IMR-90 (cell line): ENCODE measurements around the gene HIVEP3. TPM values are rescaled to one million over a fixed set of nuclear protein-coding genes. Genes with fewer than 3 reads are reported as not detected.

Source experiments
- ATAC-seq: fragments of 200-7000 bp; cut with Tn5 transposase; 2 replicates; pipeline ENCODE4 v1.9.1; 2020; ENCODE audit warnings: low read depth, mild to moderate bottlenecking, moderate library complexity
- BruUV-seq: library from RNA; stranded (reverse); fragments of 400-500 nt; replicated peaks from 2 replicates; lab custom pipeline; 2021; lab: Mats Ljungman, UMichigan
- CTCF ChIA-PET: fragments of 300-600 bp; formaldehyde crosslinking; extraction: SDS; loops from one replicate; lab custom pipeline; 2021; ENCODE audit warnings: antibody characterized with exemption; lab: Yijun Ruan, JAX
- POLR2A ChIA-PET: fragments of 300-600 bp; sonication (Branson Sonifier 250); formaldehyde crosslinking; loops from one replicate; lab custom pipeline; 2022; ENCODE audit warnings: antibody characterized with exemption; ENCODE audit not compliant: unreplicated experiment; lab: Charles Lee
- DNase-seq: peaks from one replicate; pipeline ENCODE4 v3.0.0; 2013
- H2AFZ ChIP-seq: replicated peaks from 2 replicates; pipeline ENCODE3; 2013; ENCODE audit warnings: low read length, mild to moderate bottlenecking; ENCODE audit not compliant: poor library complexity
- H2AK5ac ChIP-seq: 2 replicates; pipeline ENCODE4 v1.6.1; 2013; ENCODE audit warnings: low read depth, low read length, inconsistent platforms
- H2AK9ac ChIP-seq: replicated peaks from 2 replicates; pipeline ENCODE3; 2013; ENCODE audit warnings: mild to moderate bottlenecking, low read depth, low read length, moderate library complexity; ENCODE audit not compliant: poor library complexity
- H2BK120ac ChIP-seq: 2 replicates; pipeline ENCODE4 v1.6.1; 2013; ENCODE audit warnings: low read depth, low read length, inconsistent platforms
- H2BK15ac ChIP-seq: 3 replicates; pipeline ENCODE4 v1.6.1; 2013; ENCODE audit warnings: low read depth, low read length, inconsistent platforms
- H2BK20ac ChIP-seq: 2 replicates; pipeline ENCODE4 v1.6.1; 2013; ENCODE audit warnings: low read depth, mild to moderate bottlenecking, inconsistent platforms, low read length, moderate library complexity
- H2BK5ac ChIP-seq: 2 replicates; pipeline ENCODE4 v1.6.1; 2013; ENCODE audit warnings: mild to moderate bottlenecking, low read depth, low read length, inconsistent platforms; ENCODE audit not compliant: poor library complexity, severe bottlenecking
- H3K14ac ChIP-seq: replicated peaks from 2 replicates; pipeline ENCODE4 v1.6.1; 2013; ENCODE audit warnings: low read depth, low read length, inconsistent platforms
- H3K18ac ChIP-seq: 2 replicates; pipeline ENCODE4 v1.6.1; 2013; ENCODE audit warnings: low read depth, low read length, control low read depth
- H3K23ac ChIP-seq: 2 replicates; pipeline ENCODE4 v1.6.1; 2013; ENCODE audit warnings: low read depth, low read length, inconsistent platforms
- H3K27ac ChIP-seq: 2 replicates; pipeline ENCODE4 v1.5.1; 2013; ENCODE audit warnings: mild to moderate bottlenecking, control low read depth, low read length; ENCODE audit not compliant: insufficient read depth
- H3K27me3 ChIP-seq: 2 replicates; pipeline ENCODE4 v1.6.1; 2013; ENCODE audit warnings: low read length; ENCODE audit not compliant: control insufficient read depth, insufficient read depth
- H3K36me3 ChIP-seq: 2 replicates; pipeline ENCODE4 v1.6.1; 2013; ENCODE audit warnings: low read length, mixed read lengths; ENCODE audit not compliant: control insufficient read depth, insufficient read depth
- H3K4ac ChIP-seq: 2 replicates; pipeline ENCODE4 v1.6.1; 2013; ENCODE audit warnings: low read depth, low read length, inconsistent platforms
- H3K4me1 ChIP-seq: 2 replicates; pipeline ENCODE4 v1.6.1; 2013; ENCODE audit warnings: low read length, mixed read lengths; ENCODE audit not compliant: control insufficient read depth, insufficient read depth
- H3K4me2 ChIP-seq: 2 replicates; pipeline ENCODE4 v1.6.1; 2013; ENCODE audit warnings: low read depth, mild to moderate bottlenecking, control low read depth, low read length, moderate library complexity
- H3K4me3 ChIP-seq: 2 replicates; pipeline ENCODE4 v1.5.1; 2013; ENCODE audit warnings: low read depth, mild to moderate bottlenecking, control low read depth, low read length, moderate library complexity; ENCODE audit not compliant: insufficient read depth
- H3K56ac ChIP-seq: 2 replicates; pipeline ENCODE4 v1.6.1; 2013; ENCODE audit warnings: low read length, inconsistent platforms; ENCODE audit not compliant: insufficient read depth; ENCODE audit errors: extremely low read depth
- H3K79me1 ChIP-seq, 2 experiments: 2 replicates each; pipeline ENCODE4 v1.6.1; 2013; ENCODE audit warnings: low read length in 2 of 2, inconsistent platforms in 1 of 2, low read depth in 1 of 2
- H3K9ac ChIP-seq: 2 replicates; pipeline ENCODE4 v1.6.1; 2013; ENCODE audit warnings: low read depth, low read length, control low read depth
- H3K9me1 ChIP-seq: 2 replicates; pipeline ENCODE4 v1.6.1; 2013; ENCODE audit warnings: low read length, inconsistent platforms; ENCODE audit not compliant: insufficient read depth
- H3K9me3 ChIP-seq: 2 replicates; pipeline ENCODE4 v1.6.1; 2013; ENCODE audit warnings: low read length; ENCODE audit not compliant: control insufficient read depth, insufficient read depth
- H4K20me1 ChIP-seq: 2 replicates; pipeline ENCODE4 v1.6.1; 2013; ENCODE audit warnings: low read length, inconsistent platforms; ENCODE audit not compliant: insufficient read depth
- H4K5ac ChIP-seq: 2 replicates; pipeline ENCODE4 v1.6.1; 2013; ENCODE audit warnings: mild to moderate bottlenecking, low read depth, low read length, control low read depth
- H4K8ac ChIP-seq, 2 experiments: 2 replicates each; pipeline ENCODE4 v1.6.1; 2013; ENCODE audit warnings: low read depth in 2 of 2, low read length in 2 of 2, control low read depth in 1 of 2, inconsistent platforms in 1 of 2
- H4K91ac ChIP-seq: 2 replicates; pipeline ENCODE4 v1.6.1; 2013; ENCODE audit warnings: low read depth, low read length, inconsistent platforms; ENCODE audit not compliant: insufficient read depth
- CEBPB ChIP-seq: IDR thresholded peaks from 2 replicates; pipeline ENCODE4 v1.6.1; 2012; ENCODE audit warnings: low read depth, low read length, improper control_type of control experiment
- CTCF ChIP-seq: conservative IDR thresholded peaks from 2 replicates; pipeline ENCODE4 v1.5.1; 2012; ENCODE audit warnings: mild to moderate bottlenecking, low read depth, low read length, improper control_type of control experiment
- FOS ChIP-seq: fragments of 150-350 bp; IDR thresholded peaks from 2 replicates; pipeline ENCODE4 v1.6.1; 2016; ENCODE audit warnings: low read depth, low read length
- NFE2L2 ChIP-seq: fragments of 150-350 bp; IDR thresholded peaks from 2 replicates; pipeline ENCODE4 v1.6.1; 2016; ENCODE audit warnings: low read depth, mild to moderate bottlenecking, low read length
- POLR2A ChIP-seq: IDR thresholded peaks from 2 replicates; pipeline ENCODE4 v1.6.1; 2012; ENCODE audit warnings: mild to moderate bottlenecking, low read depth, low read length
- RFX5 ChIP-seq: IDR thresholded peaks from 2 replicates; pipeline ENCODE4 v1.8.0; 2012; ENCODE audit warnings: low read depth, mild to moderate bottlenecking, low read length, moderate library complexity
- WGBS, 2 experiments: methylation state at CpG; one replicate each; pipeline versions ENCODE4 v1.1.5 to v1.1.7; 2013; ENCODE audit warnings: missing lambda C conversion rate in 2 of 2; ENCODE audit not compliant: insufficient read length in 1 of 2; ENCODE audit errors: extremely low coverage in 2 of 2; 5-methylcytosine and 5-hydroxymethylcytosine counted together
- dilution Hi-C: fragments of 300-500 bp; cut with HindIII; formaldehyde crosslinking; loops from one replicate; pipeline ENCODE4 v1.14.3; 2018; ENCODE audit warnings: low sequenced_read_pairs; ENCODE audit not compliant: unreplicated experiment
- in situ Hi-C: fragments of 300-500 bp; cut with MboI; formaldehyde crosslinking; loops from 3 replicates; pipeline ENCODE4 v1.14.3; 2019; ENCODE audit warnings: low sequenced_read_pairs, inconsistent platforms, mixed read lengths
- intact Hi-C: fragments of 100-400 bp; cut with micrococcal nuclease; formaldehyde crosslinking; loops from 2 replicates; pipeline ENCODE4 v1.10.0; 2022
- polyA plus RNA-seq, 3 experiments: library from polyadenylated mRNA; depleted of rRNA; stranded (reverse); fragments of >200 nt; gene quantifications; 2 replicates each; pipeline ENCODE4 v1.2.3, GENCODE V29; 2012; ENCODE audit warnings: low replicate concordance in 1 of 3
- total RNA-seq: library from RNA; depleted of rRNA; stranded (reverse); fragments of >200 nt; gene quantifications from 2 replicates; pipeline ENCODE4 v1.2.3, GENCODE V29; 2012

The HIVEP3 gene
- total and polyA plus RNA-seq, 2 of the 4 experiments (the other 2 are of a cell fraction), result 1.4 to 4.0 TPM

- no CpG with 5 or more reads among the region's 9 CpGs for WGBS, 2 experiments
- dilution Hi-C loops, result no loop called here
- no peak overlapping the region for H2AFZ ChIP-seq
- no peak overlapping the region for H3K4ac ChIP-seq
- H3K4me2 ChIP-seq, result no peak overlapping the region
- H3K9me3 ChIP-seq, result no peaks in the 10 kb centered on the region
- intact Hi-C loops, result no loop called here
- POLR2A ChIA-PET, result no interaction called here
- H3K4me1 ChIP-seq, result no peaks in the 10 kb centered on the region
- no peak overlapping the region for H3K56ac ChIP-seq
- no peak overlapping the region for H3K14ac ChIP-seq
- no peak overlapping the region for H4K8ac ChIP-seq
- H3K36me3 ChIP-seq, result no peaks in the 10 kb centered on the region
- no peak overlapping the region for H2BK120ac ChIP-seq
- H3K9me1 ChIP-seq, result peaks cover 4% of the 10 kb centered on the region; the same call in 1 of the 2 replicates
- no peak for ATAC-seq
- no peak overlapping the region for H2AK5ac ChIP-seq
- no peaks in the 10 kb centered on the region for H4K20me1 ChIP-seq
- no peak overlapping the region for H4K91ac ChIP-seq
- no peak overlapping the region for H2BK5ac ChIP-seq
- no peak overlapping the region for H2AK9ac ChIP-seq
- H3K27ac ChIP-seq, result no peak overlapping the region
- no peak overlapping the region for H2BK15ac ChIP-seq
- H3K23ac ChIP-seq, result no peak overlapping the region
- no peak overlapping the region for H4K5ac ChIP-seq
- CTCF ChIA-PET, result no interaction called here
- DNase-seq, result no peak
- no peaks in the 10 kb centered on the region; the same call in 1 of the 2 replicates for H3K27me3 ChIP-seq
- no peak overlapping the region for H3K9ac ChIP-seq
- BruUV-seq, result no TSS peak
- in situ Hi-C loops, result no loop called here
- no peaks in the 10 kb centered on the region for H3K79me1 ChIP-seq
- no peak overlapping the region for H3K4me3 ChIP-seq
- H3K18ac ChIP-seq, result no peak overlapping the region
- TF ChIP-seq CTCF, result no peak
- no peak for TF ChIP-seq FOS
- no peak for TF ChIP-seq NFE2L2
- TF ChIP-seq POLR2A, result no peak
- TF ChIP-seq CEBPB, result no peak
- TF ChIP-seq RFX5, result no peak
- H2BK20ac ChIP-seq, result no peak overlapping the region
These were observed 409.5 kb downstream of the HIVEP3 start for GRCh38 chr1:41509270-41509671.
